Ectodermal cell (in vitro differentiated cells): ENCODE data around the gene FRY.

Experiments used
- H3K27ac ChIP-seq: 2 replicates; pipeline ENCODE4 v1.7.0; 2013; ENCODE audit warnings: mild to moderate bottlenecking, low read depth, low read length; ENCODE audit not compliant: insufficient read depth, poor library complexity, severe bottlenecking
- H3K27me3 ChIP-seq: 2 replicates; pipeline ENCODE4 v1.7.0; 2013; ENCODE audit warnings: mild to moderate bottlenecking, low read length; ENCODE audit not compliant: insufficient read depth, control insufficient read depth, poor library complexity, severe bottlenecking
- H3K36me3 ChIP-seq: one replicate; pipeline ENCODE4 v1.7.0; 2013; ENCODE audit warnings: low read length; ENCODE audit not compliant: control insufficient read depth, insufficient read depth
- H3K4me1 ChIP-seq: one replicate; pipeline ENCODE4 v1.7.0; 2013; ENCODE audit warnings: low read length; ENCODE audit not compliant: control insufficient read depth, insufficient read depth
- H3K4me3 ChIP-seq: 2 replicates; pipeline ENCODE4 v1.7.0; 2013; ENCODE audit warnings: low read depth, low read length, control low read depth; ENCODE audit not compliant: insufficient read depth
- H3K9me3 ChIP-seq: 2 replicates; pipeline ENCODE4 v1.7.0; 2013; ENCODE audit warnings: mild to moderate bottlenecking, low read length, moderate library complexity; ENCODE audit not compliant: control insufficient read depth
- WGBS, 2 experiments: methylation state at CpG; one replicate each; pipeline ENCODE4 v1.1.7; 2013; ENCODE audit warnings: missing lambda C conversion rate in 2 of 2; 5-methylcytosine and 5-hydroxymethylcytosine counted together

FRY gene

GRCh38 chr13:32316501-32316900 is 284.9 kb downstream of the FRY start:
- Histone ChIP-seq H3K27me3 (no peaks in the 10 kb centered on the region), H3K4me1 (no peaks in the 10 kb centered on the region), H3K36me3 (peaks cover 16% of the 10 kb centered on the region), H3K4me3 (peak overlapping the region; percentile 84), H3K27ac (no peak overlapping the region), H3K9me3 (no peaks in the 10 kb centered on the region)
- 89 to 95% methylated on average over 5 to 6 of the region's 6 CpGs for WGBS, 2 experiments

- 100% methylated on average over 1 of the region's 2 CpGs; no CpG with 5 or more reads in 1 of the 2 experiments for WGBS, 2 experiments
Observed at GRCh38 chr13:32317716-32318465, 286.3 kb downstream of the FRY start.

GRCh38 chr13:32320528-32320927 is 289.0 kb downstream of the FRY start:
- no peaks in the 10 kb centered on the region for H3K9me3 ChIP-seq
- 92 to 95% methylated on average over 4 of the region's 4 CpGs for WGBS, 2 experiments
- no peak overlapping the region for H3K27ac ChIP-seq
- H3K36me3 ChIP-seq: peaks cover 27% of the 10 kb centered on the region
- no peak overlapping the region for H3K4me3 ChIP-seq
- H3K27me3 ChIP-seq: no peaks in the 10 kb centered on the region
- no peaks in the 10 kb centered on the region for H3K4me1 ChIP-seq

More at GRCh38 chr13:32317716-32318465, 286.3 kb downstream of the FRY start:
- Histone ChIP-seq H3K9me3 (no peaks in the 10 kb centered on the region), H3K27me3 (no peaks in the 10 kb centered on the region), H3K36me3 (peaks cover 21% of the 10 kb centered on the region), H3K4me1 (no peaks in the 10 kb centered on the region), H3K27ac (no peak overlapping the region), H3K4me3 (no peak overlapping the region)

DNA sequence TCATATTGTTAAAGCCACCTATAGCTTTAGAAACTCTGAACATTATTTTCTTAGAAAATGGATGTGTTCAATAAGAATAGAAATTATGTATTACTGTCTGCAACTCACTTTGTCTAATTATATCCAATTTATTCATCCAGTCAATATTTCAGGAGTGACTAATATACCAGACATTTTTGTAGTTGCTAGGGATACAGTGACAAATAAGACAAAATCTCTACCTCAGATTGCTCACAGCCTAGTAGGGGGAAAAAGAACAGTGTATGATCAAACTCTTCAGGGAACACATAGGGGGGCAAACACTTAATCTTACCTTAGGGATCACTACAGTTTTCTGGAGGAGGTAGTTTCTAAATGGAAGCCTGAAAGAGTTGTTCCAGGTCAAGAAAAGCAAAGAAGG is 292.3 kb downstream of the FRY start:
- no peak overlapping the region for H3K4me3 ChIP-seq
- no peak overlapping the region for H3K27ac ChIP-seq
- no peaks in the 10 kb centered on the region for H3K9me3 ChIP-seq
- peaks cover 31% of the 10 kb centered on the region for H3K36me3 ChIP-seq
- H3K27me3 ChIP-seq: no peaks in the 10 kb centered on the region
- H3K4me1 ChIP-seq: no peaks in the 10 kb centered on the region

GRCh38 chr13:32330441-32330840 is 298.9 kb downstream of the FRY start:
- no peaks in the 10 kb centered on the region for H3K9me3 ChIP-seq
- H3K4me3 ChIP-seq: no peak overlapping the region
- 95 to 96% methylated on average over 2 of the region's 2 CpGs for WGBS, 2 experiments
- peaks cover 38% of the 10 kb centered on the region for H3K36me3 ChIP-seq
- H3K27ac ChIP-seq: no peak overlapping the region
- H3K27me3 ChIP-seq: no peaks in the 10 kb centered on the region
- H3K4me1 ChIP-seq: no peaks in the 10 kb centered on the region

DNA sequence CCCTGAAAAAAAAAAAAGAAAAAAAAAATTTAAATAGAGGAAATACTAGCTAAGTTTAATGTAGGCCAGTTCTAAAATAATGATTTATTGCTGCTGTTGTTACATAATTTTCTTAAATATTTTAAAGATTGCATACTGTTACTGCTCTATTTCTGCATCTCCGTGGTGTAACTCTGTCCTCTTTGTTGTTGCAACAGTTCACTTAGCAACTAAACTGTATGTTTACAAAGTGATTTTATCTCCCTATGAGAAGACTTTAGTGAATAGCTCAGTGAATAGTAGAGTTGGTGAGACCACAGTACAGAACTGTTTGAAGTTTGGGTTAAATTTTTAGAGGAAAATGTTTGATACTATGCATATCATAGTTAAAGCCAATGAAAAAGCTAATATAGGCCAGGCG is 303.1 kb downstream of the FRY start:
- H3K4me1 ChIP-seq: no peaks in the 10 kb centered on the region
- WGBS, 2 experiments: 98 to 100% methylated on average over 2 of the region's 2 CpGs
- H3K9me3 ChIP-seq: no peaks in the 10 kb centered on the region
- H3K36me3 ChIP-seq: peaks cover 55% of the 10 kb centered on the region
- H3K27ac ChIP-seq: no peak overlapping the region
- H3K27me3 ChIP-seq: no peaks in the 10 kb centered on the region
- H3K4me3 ChIP-seq: no peak overlapping the region

- WGBS, 2 experiments: 94 to 100% methylated on average over 3 of the region's 3 CpGs
- H3K4me1 ChIP-seq: no peaks in the 10 kb centered on the region
- H3K36me3 ChIP-seq: peaks cover 20% of the 10 kb centered on the region
- no peak overlapping the region for H3K4me3 ChIP-seq
- no peaks in the 10 kb centered on the region for H3K9me3 ChIP-seq
- no peak overlapping the region for H3K27ac ChIP-seq
- H3K27me3 ChIP-seq: no peaks in the 10 kb centered on the region
Observed at GRCh38 chr13:32340914-32341313, 309.3 kb downstream of the FRY start.

DNA sequence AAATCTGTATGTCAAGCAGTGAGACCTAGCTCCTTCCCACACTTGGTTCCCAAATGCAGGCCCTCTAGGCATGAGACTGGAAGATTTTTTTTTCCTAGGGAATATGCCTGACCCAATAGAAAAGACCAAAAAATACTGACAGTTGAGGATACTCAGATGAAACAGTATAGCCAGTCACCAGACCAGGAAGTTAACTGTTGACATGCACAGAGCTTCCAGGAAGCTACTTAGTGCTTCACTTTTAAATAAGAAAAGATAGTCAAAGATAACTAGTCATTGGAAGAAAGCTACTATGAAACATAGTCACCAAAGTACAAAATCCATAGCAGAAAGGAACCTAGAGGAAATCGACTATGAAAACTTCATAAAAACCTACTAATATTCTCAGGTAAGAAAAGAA is 316.1 kb downstream of the FRY start:
- Histone ChIP-seq H3K4me1 (no peaks in the 10 kb centered on the region), H3K27ac (no peak overlapping the region), H3K4me3 (no peak overlapping the region), H3K36me3 (peaks cover 13% of the 10 kb centered on the region), H3K27me3 (no peaks in the 10 kb centered on the region), H3K9me3 (no peaks in the 10 kb centered on the region)
- WGBS, 2 experiments: no CpG with 5 or more reads among the region's 1 CpG
